ENCODE measurements around the gene OR4K14.
"Not testable (repeated sequence)": the region's sequence is repeated elsewhere in the genome, so short reads cannot be mapped to it uniquely, and the experiment has no call there.

Gene OR4K14, protein sequence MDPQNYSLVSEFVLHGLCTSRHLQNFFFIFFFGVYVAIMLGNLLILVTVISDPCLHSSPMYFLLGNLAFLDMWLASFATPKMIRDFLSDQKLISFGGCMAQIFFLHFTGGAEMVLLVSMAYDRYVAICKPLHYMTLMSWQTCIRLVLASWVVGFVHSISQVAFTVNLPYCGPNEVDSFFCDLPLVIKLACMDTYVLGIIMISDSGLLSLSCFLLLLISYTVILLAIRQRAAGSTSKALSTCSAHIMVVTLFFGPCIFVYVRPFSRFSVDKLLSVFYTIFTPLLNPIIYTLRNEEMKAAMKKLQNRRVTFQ

DNA sequence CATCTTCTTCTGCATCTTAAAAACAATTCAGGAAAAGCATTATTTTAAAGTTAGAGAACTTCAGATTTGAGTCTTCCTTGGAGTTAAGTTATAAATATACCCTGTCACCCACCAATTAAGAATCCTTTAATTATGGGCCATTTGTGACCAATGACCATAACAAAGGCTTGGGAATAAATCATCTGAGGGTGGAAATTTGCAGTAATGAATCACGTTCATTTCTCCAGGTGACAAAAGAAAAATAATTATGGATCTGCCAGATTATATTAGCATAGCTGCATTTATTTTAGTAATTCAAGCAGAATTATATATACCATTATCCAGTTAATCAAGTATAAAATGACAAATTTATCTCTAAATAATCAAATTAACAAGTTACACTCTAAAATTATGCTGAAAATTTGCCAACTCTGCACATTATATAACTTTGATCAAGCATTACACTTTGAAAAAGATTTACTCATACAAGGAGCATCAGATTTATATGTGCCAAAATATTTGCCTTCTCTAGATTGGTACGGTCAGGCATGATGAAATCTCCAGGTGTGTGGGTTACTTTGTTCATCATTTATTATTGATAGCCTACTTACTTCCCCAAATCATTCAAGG lies at the start of gene OR4K14:
TSS of gene OR4K14 (minus strand) at position 51 of the 609 bp plus-strand sequence. CDS start 4,114 bp downstream, outside the sequence.
- no peak for DNase-seq (ENCODE audit: low read depth)

DNA sequence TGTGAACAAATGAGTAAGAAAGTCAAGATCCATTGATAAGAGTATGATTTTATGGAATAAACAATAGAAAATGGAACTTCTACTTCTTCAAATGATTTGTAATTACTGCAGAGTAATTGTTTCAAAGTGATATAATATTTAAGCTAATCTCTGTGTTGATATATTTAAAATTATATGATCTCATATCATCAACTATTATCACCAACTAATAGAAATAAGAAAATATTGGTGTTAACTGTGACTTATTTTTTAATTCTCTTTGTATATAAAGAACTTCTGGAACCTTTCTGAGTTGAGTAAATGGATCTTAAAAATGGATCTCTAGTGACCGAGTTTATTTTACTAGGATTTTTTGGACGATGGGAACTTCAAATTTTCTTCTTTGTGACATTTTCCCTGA lies 40.6 kb upstream of the OR4K14 start, which contains the start of gene OR4L1:
TSS of gene OR4L1 (plus strand) at position 301 of the 400 bp plus-strand sequence. CDS start at position 301, 0 bp downstream.
- no peak for DNase-seq (ENCODE audit: low read depth)

DNA sequence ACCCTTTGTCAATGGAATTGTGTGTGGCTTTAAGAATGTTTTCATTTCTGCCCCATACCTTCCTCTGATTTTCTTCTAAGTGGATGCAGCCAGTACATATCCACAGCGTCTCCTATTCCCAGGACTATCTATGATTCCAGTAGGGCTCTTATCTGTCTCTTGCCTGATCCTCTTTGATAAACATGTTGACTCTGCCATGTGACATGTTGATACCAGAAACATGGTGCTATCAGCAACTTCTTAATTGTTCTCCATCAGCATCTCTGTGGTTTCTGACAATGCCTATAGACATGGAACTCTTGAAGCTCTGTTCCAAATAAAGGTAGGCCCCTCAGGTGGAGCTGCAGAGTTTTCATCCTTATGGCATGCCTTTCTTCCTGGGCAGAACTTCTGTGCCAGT lies 29.1 kb upstream of the OR4K14 start:
- no peak for DNase-seq (ENCODE audit: low read depth)

DNA sequence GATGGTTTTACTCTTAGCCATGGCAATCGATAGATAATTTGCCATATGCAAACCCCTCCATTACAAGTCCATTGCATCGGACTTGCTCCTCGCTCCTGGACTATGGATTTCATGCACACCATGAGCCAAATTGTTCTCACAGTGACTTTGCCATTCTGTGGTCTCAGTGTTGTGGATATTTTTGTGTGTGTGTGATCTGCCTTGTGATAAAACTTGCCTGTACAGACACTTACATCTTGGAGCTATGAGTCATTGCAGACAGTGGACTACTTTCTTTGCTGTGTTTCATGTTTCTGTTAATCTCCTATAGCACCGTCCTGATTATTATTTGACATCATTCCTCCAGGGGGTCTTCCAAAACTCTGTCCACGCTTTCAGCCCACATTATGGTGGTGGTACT lies 25.1 kb upstream of the OR4K14 start:
- DNase-seq (ENCODE audit: low read depth), result no peak

DNA sequence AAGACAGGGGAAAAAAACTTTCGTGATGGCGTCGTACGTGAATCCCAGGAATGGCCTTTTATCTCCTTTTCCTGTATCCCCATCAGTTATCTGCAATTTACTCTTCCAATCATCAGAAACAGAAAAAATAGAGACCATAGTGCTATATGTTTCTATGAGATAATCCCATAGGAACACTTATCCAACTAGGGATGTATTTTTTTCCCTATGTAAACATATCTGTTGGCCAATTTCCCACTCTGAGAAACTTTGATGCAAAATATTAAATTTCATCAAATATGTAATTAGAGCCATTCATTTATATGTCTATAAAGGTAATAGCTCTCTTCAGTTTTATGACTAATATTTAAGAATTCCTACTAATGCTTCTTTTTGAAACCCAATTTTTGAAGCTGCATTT lies 16.8 kb upstream of the OR4K14 start, which contains the start of gene OR4K13:
TSS of gene OR4K13 (minus strand) at position 101 of the 400 bp plus-strand sequence. CDS start 1,280 bp downstream, outside the sequence.
- no peak for DNase-seq (ENCODE audit: low read depth)

DNA sequence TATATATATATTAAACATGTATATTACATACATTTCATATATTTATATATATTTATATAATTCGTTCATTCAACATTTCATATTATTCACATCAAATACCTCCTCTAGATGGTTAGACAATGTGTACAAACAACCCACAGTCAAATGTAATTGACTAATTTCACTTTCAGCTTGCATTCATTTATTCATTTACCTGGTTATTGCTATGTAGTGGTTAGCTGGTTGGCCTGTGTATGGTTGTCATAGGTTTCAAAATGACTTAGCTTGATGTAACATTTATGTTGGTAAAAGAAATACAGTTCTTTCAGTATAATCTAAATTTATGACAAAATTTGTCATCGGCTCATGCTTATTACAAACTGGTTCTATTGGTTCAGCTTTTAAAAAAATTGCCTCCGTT lies 16.3 kb upstream of the OR4K14 start:
- DNase-seq (ENCODE audit: low read depth), result no peak

DNA sequence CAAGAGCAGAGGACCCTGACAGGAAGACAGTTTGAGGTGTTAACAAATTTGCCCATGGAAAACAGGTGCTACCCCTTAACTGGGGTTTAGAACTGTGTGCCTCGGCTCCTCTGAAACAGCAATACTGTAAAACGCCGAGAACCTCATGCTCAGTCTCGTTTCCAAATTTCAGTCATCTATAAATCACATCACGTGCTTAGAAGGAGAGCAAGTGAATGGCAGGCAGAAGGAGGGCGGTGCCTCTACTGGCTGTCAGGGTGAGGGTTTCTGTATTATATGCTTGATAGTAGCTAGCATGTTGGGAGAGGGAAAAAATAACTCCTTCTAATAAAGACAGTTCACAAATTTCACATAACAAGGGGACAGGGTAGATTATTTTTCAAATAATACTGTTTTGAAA lies 12.0 kb upstream of the OR4K14 start:
- DNase-seq (ENCODE audit: low read depth), result no peak

DNA sequence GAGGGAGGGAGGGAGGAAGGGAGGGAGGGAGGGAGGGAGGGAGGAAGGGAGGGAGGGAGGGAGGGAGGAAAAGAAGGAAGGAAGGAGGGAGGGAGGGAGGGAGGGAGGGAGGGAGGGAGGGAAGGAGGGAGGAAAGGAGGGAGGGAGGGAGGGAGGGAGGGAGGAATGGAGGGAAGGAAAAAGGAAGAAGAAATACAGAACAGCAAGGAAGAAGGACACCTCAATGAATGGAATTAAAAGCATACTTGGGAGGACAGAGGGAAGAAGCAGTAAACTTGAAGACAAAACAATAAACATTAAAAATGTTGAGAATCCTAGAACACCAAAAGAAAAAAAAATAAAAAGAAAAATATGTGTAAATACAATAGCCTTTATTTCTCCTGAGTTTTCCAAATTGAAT lies 11.0 kb downstream of the OR4K14 start:
- no peak for DNase-seq (ENCODE audit: low read depth)

DNA sequence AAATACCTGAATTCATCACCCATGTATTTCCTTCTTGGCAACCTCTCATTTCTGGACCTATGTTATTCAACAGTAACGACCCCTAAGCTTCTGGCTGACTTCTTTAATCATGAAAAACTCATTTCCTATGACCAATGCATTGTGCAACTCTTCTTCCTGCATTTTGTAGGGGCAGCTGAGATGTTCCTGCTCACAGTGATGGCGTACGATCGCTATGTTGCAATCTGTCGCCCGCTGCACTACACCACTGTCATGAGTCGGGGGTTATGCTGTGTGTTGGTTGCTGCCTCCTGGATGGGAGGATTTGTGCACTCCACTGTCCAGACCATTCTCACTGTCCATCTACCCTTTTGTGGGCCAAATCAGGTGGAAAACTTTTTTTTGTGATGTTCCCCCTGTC lies 16.8 kb downstream of the OR4K14 start:
- no peak for DNase-seq (ENCODE audit: low read depth)

DNA sequence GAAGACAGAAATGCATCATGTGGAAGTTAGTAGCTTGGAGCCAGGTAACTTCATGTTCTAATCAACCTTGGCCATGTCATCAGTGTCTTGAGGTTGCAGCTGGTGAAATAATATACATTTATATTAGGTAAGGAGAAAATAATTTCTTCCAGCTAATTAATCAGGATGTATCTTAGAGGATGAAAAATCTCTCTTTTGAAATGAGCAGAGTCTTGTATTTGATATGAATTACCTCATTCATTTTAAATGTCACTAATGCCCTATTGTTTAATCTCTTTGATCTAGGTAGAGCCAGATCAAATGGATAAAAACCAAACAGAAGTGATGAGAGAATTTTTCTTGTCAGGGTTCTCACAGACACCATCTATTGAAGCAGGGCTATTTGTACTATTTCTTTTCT lies 17.2 kb downstream of the OR4K14 start, which contains the start of gene OR4Q2:
TSS of gene OR4Q2 (plus strand) at position 301 of the 400 bp plus-strand sequence.
- no peak for DNase-seq (ENCODE audit: low read depth)

DNA sequence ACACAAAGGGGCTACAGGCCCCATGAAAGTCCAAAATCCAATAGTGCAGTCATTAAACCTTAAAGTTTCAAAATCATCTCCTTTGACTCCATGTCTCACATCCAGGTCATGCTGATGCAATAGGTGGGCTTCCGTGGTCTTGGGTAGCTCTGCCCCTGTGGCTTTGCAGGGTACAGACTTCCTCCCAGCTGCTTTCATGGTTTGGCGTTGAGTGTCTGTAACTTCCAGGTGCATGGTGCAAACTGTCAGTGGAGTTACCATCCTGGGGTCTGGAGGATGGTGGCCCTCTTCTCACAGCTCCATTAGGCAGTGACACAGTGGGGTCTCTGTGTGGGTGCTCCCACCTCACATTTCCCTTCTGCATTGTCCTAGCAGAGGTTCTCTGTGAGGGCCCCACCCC lies 25.7 kb downstream of the OR4K14 start:
- DNase-seq (ENCODE audit: low read depth), result no peak

DNA sequence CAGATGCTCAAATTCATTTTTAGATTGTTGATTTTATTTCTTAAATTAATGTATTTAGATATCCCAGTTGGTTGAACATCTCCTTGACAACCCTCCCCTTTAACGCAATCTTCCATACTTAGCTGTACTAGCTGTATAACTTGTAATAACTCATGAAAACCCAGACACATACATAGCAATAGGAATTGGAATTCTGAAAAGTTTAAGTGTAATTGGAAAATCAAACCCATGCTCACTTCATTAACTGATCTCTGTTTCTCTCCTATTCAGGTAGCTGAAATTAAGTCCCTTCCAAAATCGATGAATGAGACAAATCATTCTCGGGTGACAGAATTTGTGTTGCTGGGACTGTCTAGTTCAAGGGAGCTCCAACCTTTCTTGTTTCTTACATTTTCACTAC lies 43.8 kb downstream of the OR4K14 start, which contains the start of gene OR4K15:
TSS of gene OR4K15 (plus strand) at position 301 of the 400 bp plus-strand sequence. CDS start at position 301, 0 bp downstream.
- no peak for DNase-seq (ENCODE audit: low read depth)

DNA sequence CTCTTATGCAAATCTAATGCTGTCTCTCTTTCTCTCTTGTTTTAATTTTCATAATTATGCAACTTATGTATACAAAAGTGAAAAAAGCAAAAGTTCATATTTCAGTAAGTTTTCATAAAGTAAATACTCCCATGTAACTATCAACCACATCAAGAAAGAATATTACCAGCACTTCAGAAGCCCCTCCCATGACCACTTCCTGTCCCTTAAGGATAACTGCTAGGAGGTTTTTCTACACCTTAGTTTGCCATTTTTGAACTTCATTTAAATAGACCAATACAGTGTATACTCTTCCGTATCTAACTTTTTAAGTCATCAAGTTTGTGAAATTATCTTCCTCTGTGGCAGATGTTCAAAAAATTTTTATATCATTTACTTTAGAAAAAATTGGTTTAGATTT lies 44.3 kb downstream of the OR4K14 start:
- DNase-seq (ENCODE audit: low read depth), result no peak

DNA sequence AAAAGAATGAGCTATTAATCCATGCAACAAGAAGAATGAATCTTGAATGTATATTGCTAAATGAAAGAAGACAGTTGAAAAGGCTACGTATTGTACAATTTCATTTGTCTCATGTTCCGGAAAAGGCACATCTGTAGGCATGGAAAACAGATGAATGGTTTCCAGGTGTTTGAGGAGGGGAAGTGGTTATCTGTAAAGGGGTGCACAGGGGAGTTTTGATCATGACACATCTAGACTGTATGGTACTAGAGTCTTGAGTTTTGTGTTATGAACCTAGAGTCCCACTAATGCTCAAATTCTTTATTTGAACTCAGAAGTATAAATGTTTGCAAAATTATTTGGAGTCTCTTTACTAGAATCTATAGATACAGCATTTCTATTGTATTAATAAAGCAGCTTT lies 49.4 kb downstream of the OR4K14 start:
- DNase-seq (ENCODE audit: low read depth), result not testable (repeated sequence)

Data from stimulated activated CD8-positive, alpha-beta memory T cell treated with anti-CD3 and anti-CD28 coated beads, Interleukin-12 subunit alpha, Interleukin-12 subunit beta, amount 100 ng/mL, for 1 hour (primary cell).